Spleen (tissue), 3 donors: Measurements from ENCODE around the gene ACSF3.

Experiments used
- POLR2A ChIP-seq, 3 donors: fragments of 450-650 bp; IDR thresholded peaks; one replicate each; pipeline ENCODE4 v1.5.1; 2017; ENCODE audit warnings: antibody characterized with exemption in 3 of 3, mild to moderate bottlenecking in 1 of 3
- POLR2AphosphoS5 ChIP-seq, 3 donors: sonication (generic); formaldehyde crosslinking; IDR thresholded peaks; one replicate each; pipeline ENCODE4 v1.5.1; 2017; ENCODE audit warnings: antibody characterized with exemption in 3 of 3

- TF ChIP-seq POLR2A (IDR thresholded peaks at IDR 0.05): no peak
- TF ChIP-seq POLR2AphosphoS5 (IDR thresholded peaks at IDR 0.05): no peak
Measured at GRCh38 chr16:89179656-89180315, 86.1 kb downstream of the ACSF3 start.
